IMR-90 (cell line): ENCODE data around the gene GKN2. TPM values are rescaled to one million over a fixed set of nuclear protein-coding genes. Genes with fewer than 3 reads are reported as not detected.

Experiments used
- polyA plus RNA-seq, 3 experiments: library from polyadenylated mRNA; depleted of rRNA; stranded (reverse); fragments of >200 nt; gene quantifications; 2 replicates each; pipeline ENCODE4 v1.2.3, GENCODE V29; 2012; ENCODE audit warnings: low replicate concordance in 1 of 3
- total RNA-seq: library from RNA; depleted of rRNA; stranded (reverse); fragments of >200 nt; gene quantifications from 2 replicates; pipeline ENCODE4 v1.2.3, GENCODE V29; 2012; rRNA removed

The GKN2 gene
- total and polyA plus RNA-seq, 2 of the 4 experiments (the other 2 are of a cell fraction): not detected

Other genes starting within 250 kb of the GKN2 start
- 0.28 and 0.36 TPM in 2 replicates for gene ARHGAP25, start 218.1 kb downstream of the GKN2 start, total RNA-seq
- 0.27 and 0.29 TPM in 2 replicates for gene ARHGAP25, start 218.1 kb downstream of the GKN2 start, polyA plus RNA-seq (2012; rRNA removed)
- not detected in 2 replicates for gene BMP10, start 81.5 kb downstream of the GKN2 start, total RNA-seq
- gene BMP10, start 81.5 kb downstream of the GKN2 start, polyA plus RNA-seq (2012; rRNA removed): not detected in 2 replicates
- gene GKN1, start 21.7 kb upstream of the GKN2 start, total RNA-seq: not detected in 2 replicates
- not detected in 2 replicates for gene GKN1, start 21.7 kb upstream of the GKN2 start, polyA plus RNA-seq (2012; rRNA removed)
- 27.2 and 29.2 TPM in 2 replicates for gene ANTXR1, start 60.3 kb upstream of the GKN2 start, total RNA-seq
- gene ANTXR1, start 60.3 kb upstream of the GKN2 start, polyA plus RNA-seq (2012; rRNA removed): 32.8 and 36.9 TPM in 2 replicates